BJ (cell line): Measurements from ENCODE around the gene ABHD11. TPM values are rescaled to one million over a fixed set of nuclear protein-coding genes. Genes with fewer than 3 reads are reported as not detected.

Source experiments
- CTCF ChIA-PET: fragments of 350-600 bp; formaldehyde crosslinking; extraction: SDS; loops from one replicate; lab custom pipeline; 2021; ENCODE audit warnings: antibody characterized with exemption, inconsistent platforms; lab: Yijun Ruan, JAX
- POLR2A ChIA-PET: fragments of 300-600 bp; sonication (Branson Sonifier 250); formaldehyde crosslinking; extraction: SDS; loops from one replicate; lab custom pipeline; 2021; ENCODE audit warnings: antibody characterized with exemption; lab: Charles Lee
- DNase-seq: peaks from one replicate; pipeline ENCODE4 v3.0.0-alpha.2; 2011; ENCODE audit warnings: low read depth
- H3K27me3 ChIP-seq: 2 replicates; pipeline ENCODE4 v1.6.0; 2011; ENCODE audit warnings: low read length; ENCODE audit not compliant: control insufficient read depth, insufficient read depth
- H3K36me3 ChIP-seq: 2 replicates; pipeline ENCODE4 v1.5.1; 2011; ENCODE audit warnings: low read length; ENCODE audit not compliant: control insufficient read depth, insufficient read depth
- H3K4me3 ChIP-seq: 2 replicates; pipeline ENCODE4 v1.5.1; 2011; ENCODE audit warnings: low read depth, mild to moderate bottlenecking, control low read depth, low read length
- CTCF ChIP-seq: IDR thresholded peaks from 2 replicates; pipeline ENCODE4 v1.5.1; 2011; ENCODE audit warnings: low read depth, mild to moderate bottlenecking, control low read depth, inconsistent platforms, low read length, moderate library complexity; ENCODE audit not compliant: insufficient read depth
- polyA plus RNA-seq: library from polyadenylated mRNA; depleted of rRNA; stranded (reverse); fragments of >200 nt; gene quantifications from 2 replicates; pipeline ENCODE4 v1.2.3, GENCODE V29; 2011

The ABHD11 gene
- polyA plus RNA-seq, 1 experiment = 16.9 TPM

GRCh38 chr7:73769481-73770001, 30.9 kb upstream of the ABHD11 start:
- Histone ChIP-seq H3K4me3 (no peak overlapping the region), H3K36me3 (no peaks in the 10 kb centered on the region), H3K27me3 (peaks cover 11% of the 10 kb centered on the region)
- ChIA-PET CTCF (no interaction called here), POLR2A (no interaction called here)
- no peak for TF ChIP-seq CTCF
- DNase-seq = no peak

DNA sequence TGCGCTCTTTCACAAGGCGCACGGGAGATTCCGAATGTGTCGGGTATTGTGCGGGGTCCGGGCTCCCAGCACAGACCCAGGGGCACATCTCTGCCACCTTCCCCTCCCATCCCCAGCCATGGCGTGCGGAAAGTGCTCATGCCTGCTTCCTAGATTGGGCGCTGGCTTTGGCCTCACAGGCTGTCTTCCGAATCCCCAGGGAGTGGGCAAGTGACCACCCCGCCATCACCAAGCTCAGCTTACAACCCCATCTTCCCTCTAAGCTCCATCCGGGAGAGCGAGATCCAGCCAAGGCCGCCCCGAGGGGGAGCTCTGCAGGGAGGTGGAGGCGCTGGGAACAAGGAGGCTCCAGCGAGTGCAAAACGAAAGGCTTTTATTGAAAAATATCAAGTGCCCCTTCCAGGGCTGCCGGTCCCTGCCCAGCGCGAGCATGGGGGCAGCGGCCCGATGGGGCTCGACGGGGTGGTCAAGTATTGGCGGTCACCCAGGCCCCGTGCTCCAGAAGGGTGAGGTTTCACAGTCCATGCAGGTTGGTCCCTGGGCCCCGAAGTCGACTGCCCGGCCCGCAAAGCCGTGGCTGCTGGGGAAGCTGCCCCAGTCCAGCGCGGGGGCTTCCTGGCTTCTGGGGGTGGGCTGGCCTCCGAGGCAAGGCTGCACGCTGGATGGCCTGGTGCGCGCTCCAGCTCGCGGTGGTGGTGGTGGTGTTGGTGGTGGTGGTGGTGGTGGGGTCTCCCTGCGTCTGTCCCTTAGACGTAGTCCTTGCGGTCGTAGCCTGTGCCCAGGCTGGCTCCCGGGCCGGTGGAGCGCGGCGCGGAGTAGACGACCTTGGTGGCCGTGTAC, 30.3 kb upstream of the ABHD11 start:
- Histone ChIP-seq H3K27me3 (peaks cover 11% of the 10 kb centered on the region), H3K4me3 (no peak overlapping the region; the same call in 1 of the 2 replicates), H3K36me3 (no peaks in the 10 kb centered on the region)
- DNase-seq = no peak
- no peak for TF ChIP-seq CTCF
- ChIA-PET CTCF (no interaction called here), POLR2A (no interaction called here)

DNA sequence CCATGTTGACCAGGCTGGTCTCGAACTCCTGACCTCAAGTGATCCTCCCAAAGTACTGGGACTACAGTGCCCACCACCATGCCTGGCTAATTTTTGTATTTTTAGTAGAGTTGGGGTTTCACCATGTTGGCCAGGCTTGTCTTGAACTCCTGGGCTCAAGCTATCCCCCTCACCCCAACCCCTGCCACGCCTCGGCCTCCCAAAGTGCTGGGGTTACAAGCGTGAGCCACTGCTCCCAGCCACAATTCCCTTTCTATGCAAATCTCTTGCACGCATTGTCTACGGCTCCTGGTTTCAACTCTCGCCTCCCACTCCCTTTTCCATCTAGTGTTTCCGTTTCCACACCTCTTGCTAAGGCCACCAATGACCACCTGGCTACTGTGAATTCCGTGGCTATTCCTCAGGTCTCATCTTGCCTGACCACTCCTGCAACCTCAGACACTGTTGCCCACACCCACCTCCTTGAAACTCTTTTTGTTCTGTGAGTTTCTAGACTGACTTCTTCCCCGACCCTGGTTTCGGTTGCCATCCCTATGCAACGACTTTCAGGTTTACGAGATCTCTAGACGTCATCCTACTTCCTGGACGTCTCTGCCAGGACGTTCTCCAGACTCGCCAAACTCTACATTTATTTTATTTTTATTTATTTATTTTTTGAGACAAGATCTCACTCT, 28.1 kb upstream of the ABHD11 start:
- Histone ChIP-seq H3K36me3 (no peaks in the 10 kb centered on the region), H3K4me3 (no peak overlapping the region), H3K27me3 (peaks cover 11% of the 10 kb centered on the region)
- ChIA-PET POLR2A (no interaction called here), CTCF (interaction anchor here (0.9 kb wide), 1 partner anchor 90 kb away, joined by 3 read pairs; no protein-coding TSS in a partner anchor)
- DNase-seq = no peak
- TF ChIP-seq CTCF = no peak

DNA sequence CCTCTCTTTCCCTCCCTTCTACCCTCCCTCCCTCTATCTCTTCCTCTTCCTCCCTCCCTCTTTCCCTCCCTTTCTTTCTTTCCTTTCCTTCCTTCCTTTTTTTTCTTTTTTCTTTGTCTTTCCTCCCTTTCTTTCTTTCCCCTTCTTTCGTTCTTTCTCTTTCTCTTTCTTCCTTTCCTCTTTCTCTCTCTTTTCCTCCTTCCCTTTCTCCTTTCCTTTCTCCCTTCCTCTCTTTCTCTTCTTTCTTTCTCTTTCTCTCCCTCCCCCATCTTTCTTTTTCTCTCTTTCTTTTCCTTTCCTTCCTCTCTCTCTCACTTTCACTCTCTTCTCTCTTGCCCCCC, 24.0 kb upstream of the ABHD11 start:
- POLR2A ChIA-PET = no interaction called here
- TF ChIP-seq CTCF = no peak
- no peak for DNase-seq
- Histone ChIP-seq H3K36me3 (no peaks in the 10 kb centered on the region), H3K4me3 (no peak overlapping the region), H3K27me3 (no peaks in the 10 kb centered on the region)
- CTCF ChIA-PET = no interaction called here
